HCT116 (cell line): ENCODE results near the gene DNAH5.

Experiments used
- CEBPB ChIP-seq: IDR thresholded peaks from 2 replicates; pipeline ENCODE4 v1.6.1; 2012; ENCODE audit warnings: low read depth
- EZH2 ChIP-seq: fragments of 200-600 bp; sonication (generic); IDR thresholded peaks from 2 replicates; pipeline ENCODE4 v1.6.1; 2017; ENCODE audit warnings: antibody characterized with exemption, mixed run types
- FOSL1 ChIP-seq: IDR thresholded peaks from 2 replicates; pipeline ENCODE4 v1.6.1; 2012; ENCODE audit warnings: low read depth
- POLR2A ChIP-seq: IDR thresholded peaks from 2 replicates; pipeline ENCODE4 v1.7.0; 2011; ENCODE audit warnings: borderline replicate concordance; ENCODE audit not compliant: insufficient read depth, insufficient read length; ENCODE audit errors: extremely low read depth
- POLR2AphosphoS5 ChIP-seq: IDR thresholded peaks from 2 replicates; pipeline ENCODE4 v1.6.1; 2011; ENCODE audit warnings: mild to moderate bottlenecking, low read depth, low read length, moderate library complexity
- RAD21 ChIP-seq: IDR thresholded peaks from 2 replicates; pipeline ENCODE4 v1.6.1; 2012; ENCODE audit warnings: low read depth, mild to moderate bottlenecking
- SIN3A ChIP-seq: IDR thresholded peaks from 2 replicates; pipeline ENCODE4 v1.6.1; 2012; ENCODE audit warnings: low read depth
- ZFX ChIP-seq: fragments of 450-650 bp; IDR thresholded peaks from 2 replicates; pipeline ENCODE4 v1.6.1; 2017
- TF ChIP-seq, protein P1 (sequence below), 3 experiments: fragments of 200-600 bp in 1 of 3; sonication (generic) in 1 of 3; IDR thresholded peaks in 2 of 3; conservative IDR thresholded peaks in 1 of 3; 2 replicates each; pipeline ENCODE4 v1.5.1; 2012 to 2017; ENCODE audit warnings: low read depth in 2 of 3, low read length in 2 of 3, antibody characterized with exemption in 1 of 3, borderline replicate concordance in 1 of 3, control low read depth in 1 of 3, mild to moderate bottlenecking in 1 of 3, mixed read lengths in 1 of 3, mixed run types in 1 of 3, moderate library complexity in 1 of 3; ENCODE audit not compliant: insufficient read depth in 1 of 3
- TF ChIP-seq, protein P2 (sequence below): IDR thresholded peaks from 2 replicates; pipeline ENCODE4 v1.6.1; 2012
- TF ChIP-seq, protein P3 (sequence below): IDR thresholded peaks from 2 replicates; pipeline ENCODE4 v1.6.1; 2012
- TF ChIP-seq, protein P4 (sequence below): IDR thresholded peaks from 2 replicates; pipeline ENCODE4 v1.6.1; 2012; ENCODE audit warnings: low read depth

DNA sequence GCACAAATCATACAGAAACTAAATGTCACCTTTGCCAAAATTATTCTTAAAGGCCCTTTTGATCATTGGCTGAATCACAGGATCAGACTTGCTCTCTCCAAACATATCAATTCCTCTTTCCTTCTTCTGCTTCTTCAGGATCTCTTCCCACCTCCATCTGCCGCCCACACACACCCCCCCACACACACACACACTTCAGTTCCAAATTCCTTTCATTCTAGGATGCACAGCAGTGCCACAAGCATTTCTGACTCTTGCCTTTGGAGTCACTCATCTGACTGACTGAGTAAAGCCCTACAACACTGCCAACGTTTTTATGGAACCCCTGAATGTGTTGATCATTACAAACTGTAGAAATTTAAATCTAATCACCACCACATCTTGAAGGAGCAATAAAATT, 22.9 kb downstream of the DNAH5 start:
- TF ChIP-seq RAD21, result no peak
- TF ChIP-seq, protein P1, sequence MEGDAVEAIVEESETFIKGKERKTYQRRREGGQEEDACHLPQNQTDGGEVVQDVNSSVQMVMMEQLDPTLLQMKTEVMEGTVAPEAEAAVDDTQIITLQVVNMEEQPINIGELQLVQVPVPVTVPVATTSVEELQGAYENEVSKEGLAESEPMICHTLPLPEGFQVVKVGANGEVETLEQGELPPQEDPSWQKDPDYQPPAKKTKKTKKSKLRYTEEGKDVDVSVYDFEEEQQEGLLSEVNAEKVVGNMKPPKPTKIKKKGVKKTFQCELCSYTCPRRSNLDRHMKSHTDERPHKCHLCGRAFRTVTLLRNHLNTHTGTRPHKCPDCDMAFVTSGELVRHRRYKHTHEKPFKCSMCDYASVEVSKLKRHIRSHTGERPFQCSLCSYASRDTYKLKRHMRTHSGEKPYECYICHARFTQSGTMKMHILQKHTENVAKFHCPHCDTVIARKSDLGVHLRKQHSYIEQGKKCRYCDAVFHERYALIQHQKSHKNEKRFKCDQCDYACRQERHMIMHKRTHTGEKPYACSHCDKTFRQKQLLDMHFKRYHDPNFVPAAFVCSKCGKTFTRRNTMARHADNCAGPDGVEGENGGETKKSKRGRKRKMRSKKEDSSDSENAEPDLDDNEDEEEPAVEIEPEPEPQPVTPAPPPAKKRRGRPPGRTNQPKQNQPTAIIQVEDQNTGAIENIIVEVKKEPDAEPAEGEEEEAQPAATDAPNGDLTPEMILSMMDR (IDR thresholded peaks at IDR 0.05 in 2 of 3, conservative IDR thresholded peaks at IDR 0.05 in 1 of 3; ENCODE audit: borderline replicate concordance in 1 of 3, insufficient read depth in 1 of 3, low read depth in 2 of 3, low read length in 2 of 3), result no peak
- no peak for TF ChIP-seq EZH2
- TF ChIP-seq, protein P2, sequence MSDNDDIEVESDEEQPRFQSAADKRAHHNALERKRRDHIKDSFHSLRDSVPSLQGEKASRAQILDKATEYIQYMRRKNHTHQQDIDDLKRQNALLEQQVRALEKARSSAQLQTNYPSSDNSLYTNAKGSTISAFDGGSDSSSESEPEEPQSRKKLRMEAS, result no peak
- no peak for TF ChIP-seq CEBPB
- TF ChIP-seq ZFX, result no peak
- TF ChIP-seq, protein P3, sequence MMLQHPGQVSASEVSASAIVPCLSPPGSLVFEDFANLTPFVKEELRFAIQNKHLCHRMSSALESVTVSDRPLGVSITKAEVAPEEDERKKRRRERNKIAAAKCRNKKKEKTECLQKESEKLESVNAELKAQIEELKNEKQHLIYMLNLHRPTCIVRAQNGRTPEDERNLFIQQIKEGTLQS, result no peak
- TF ChIP-seq POLR2A, result no peak
- TF ChIP-seq, protein P4, sequence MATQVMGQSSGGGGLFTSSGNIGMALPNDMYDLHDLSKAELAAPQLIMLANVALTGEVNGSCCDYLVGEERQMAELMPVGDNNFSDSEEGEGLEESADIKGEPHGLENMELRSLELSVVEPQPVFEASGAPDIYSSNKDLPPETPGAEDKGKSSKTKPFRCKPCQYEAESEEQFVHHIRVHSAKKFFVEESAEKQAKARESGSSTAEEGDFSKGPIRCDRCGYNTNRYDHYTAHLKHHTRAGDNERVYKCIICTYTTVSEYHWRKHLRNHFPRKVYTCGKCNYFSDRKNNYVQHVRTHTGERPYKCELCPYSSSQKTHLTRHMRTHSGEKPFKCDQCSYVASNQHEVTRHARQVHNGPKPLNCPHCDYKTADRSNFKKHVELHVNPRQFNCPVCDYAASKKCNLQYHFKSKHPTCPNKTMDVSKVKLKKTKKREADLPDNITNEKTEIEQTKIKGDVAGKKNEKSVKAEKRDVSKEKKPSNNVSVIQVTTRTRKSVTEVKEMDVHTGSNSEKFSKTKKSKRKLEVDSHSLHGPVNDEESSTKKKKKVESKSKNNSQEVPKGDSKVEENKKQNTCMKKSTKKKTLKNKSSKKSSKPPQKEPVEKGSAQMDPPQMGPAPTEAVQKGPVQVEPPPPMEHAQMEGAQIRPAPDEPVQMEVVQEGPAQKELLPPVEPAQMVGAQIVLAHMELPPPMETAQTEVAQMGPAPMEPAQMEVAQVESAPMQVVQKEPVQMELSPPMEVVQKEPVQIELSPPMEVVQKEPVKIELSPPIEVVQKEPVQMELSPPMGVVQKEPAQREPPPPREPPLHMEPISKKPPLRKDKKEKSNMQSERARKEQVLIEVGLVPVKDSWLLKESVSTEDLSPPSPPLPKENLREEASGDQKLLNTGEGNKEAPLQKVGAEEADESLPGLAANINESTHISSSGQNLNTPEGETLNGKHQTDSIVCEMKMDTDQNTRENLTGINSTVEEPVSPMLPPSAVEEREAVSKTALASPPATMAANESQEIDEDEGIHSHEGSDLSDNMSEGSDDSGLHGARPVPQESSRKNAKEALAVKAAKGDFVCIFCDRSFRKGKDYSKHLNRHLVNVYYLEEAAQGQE, result no peak
- no peak for TF ChIP-seq POLR2AphosphoS5
- no peak for TF ChIP-seq FOSL1
- TF ChIP-seq SIN3A, result no peak
